SK-N-MC (cell line): ENCODE data around the gene BCAS3.

Experiments used
- EZH2 ChIP-seq: fragments of 200-600 bp; sonication (generic); IDR thresholded peaks from one replicate; pipeline ENCODE4 v1.6.1; 2017; ENCODE audit warnings: antibody characterized with exemption
- FOXP2 ChIP-seq: optimal IDR thresholded peaks from 2 replicates; pipeline ENCODE3; 2011; ENCODE audit warnings: mild to moderate bottlenecking, moderate library complexity; ENCODE audit not compliant: insufficient read depth; ENCODE audit errors: extremely low read length, control extremely low read depth
- POLR2AphosphoS5 ChIP-seq: IDR thresholded peaks from 2 replicates; pipeline ENCODE4 v1.6.1; 2012; ENCODE audit warnings: mild to moderate bottlenecking, low read depth, low read length, borderline replicate concordance

DNA sequence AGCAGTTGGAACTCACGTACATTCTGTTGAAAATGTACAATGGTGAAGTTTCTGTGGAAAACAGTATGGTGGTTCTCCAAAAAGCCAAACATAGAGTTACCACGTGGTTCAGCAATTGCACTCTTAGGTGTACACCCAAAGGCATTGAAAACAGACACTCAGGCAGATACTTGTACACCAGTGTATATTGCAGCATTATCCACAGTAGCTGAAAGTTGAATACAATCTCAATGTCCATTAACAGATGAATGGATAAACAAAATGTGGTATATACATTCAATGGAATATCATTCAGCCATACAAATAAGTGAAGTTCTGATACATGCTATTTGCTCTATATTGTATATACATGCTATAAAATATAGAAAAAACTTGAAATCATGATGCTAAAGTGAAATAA, 745.2 kb downstream of the BCAS3 start:
- TF ChIP-seq POLR2AphosphoS5: no peak
- TF ChIP-seq EZH2: no peak
- no peak for TF ChIP-seq FOXP2
